LNCaP clone FGC (cell line): ENCODE data around the gene TOMM20.

Experiments used
- DNase-seq: peaks from one replicate; pipeline ENCODE4 v3.0.0-alpha.2; 2011; ENCODE audit warnings: low read depth
- H3K4me3 ChIP-seq: 2 replicates; pipeline ENCODE4 v1.5.1; 2011; ENCODE audit warnings: mild to moderate bottlenecking, low read depth, low read length, control low read depth
- CTCF ChIP-seq: IDR thresholded peaks from 2 replicates; pipeline ENCODE4 v1.5.1; 2012; ENCODE audit warnings: mild to moderate bottlenecking; ENCODE audit not compliant: control insufficient read depth, insufficient read depth; ENCODE audit errors: extremely low read depth

TOMM20 gene

GRCh38 chr1:235151033-235151432 lies 22.4 kb upstream of the TOMM20 start:
- DNase-seq, result no peak
- no peak overlapping the region for H3K4me3 ChIP-seq
- TF ChIP-seq CTCF, result no peak

- DNase-seq, result peak; percentile 38
- no peak overlapping the region for H3K4me3 ChIP-seq
- no peak for TF ChIP-seq CTCF
Measured at GRCh38 chr1:235149824-235150223, 21.2 kb upstream of the TOMM20 start.

GRCh38 chr1:235147269-235147668 lies 18.6 kb upstream of the TOMM20 start:
- H3K4me3 ChIP-seq, result no peak overlapping the region
- DNase-seq, result no peak
- TF ChIP-seq CTCF, result no peak

- H3K4me3 ChIP-seq, result no peak overlapping the region
- DNase-seq, result no peak
- TF ChIP-seq CTCF, result no peak
Measured at GRCh38 chr1:235145639-235146038, 17.0 kb upstream of the TOMM20 start.

GRCh38 chr1:235142991-235143390 lies 14.4 kb upstream of the TOMM20 start:
- H3K4me3 ChIP-seq, result no peak overlapping the region
- no peak for DNase-seq
- no peak for TF ChIP-seq CTCF

GRCh38 chr1:235139315-235139714 lies 10.7 kb upstream of the TOMM20 start:
- TF ChIP-seq CTCF, result no peak
- DNase-seq, result no peak

GRCh38 chr1:235138821-235139220 lies 10.2 kb upstream of the TOMM20 start:
- no peak overlapping the region for H3K4me3 ChIP-seq

More at GRCh38 chr1:235139315-235139714, 10.7 kb upstream of the TOMM20 start:
- H3K4me3 ChIP-seq, result no peak overlapping the region

More at GRCh38 chr1:235138821-235139220, 10.2 kb upstream of the TOMM20 start:
- TF ChIP-seq CTCF, result no peak
- DNase-seq, result no peak
